Epithelial cell of proximal tubule (primary cell): ENCODE results near the gene USP7. TPM values are rescaled to one million over a fixed set of nuclear protein-coding genes. Genes with fewer than 3 reads are reported as not detected.
"Not testable (repeated sequence)": the region's sequence is repeated elsewhere in the genome, so short reads cannot be mapped to it uniquely, and the experiment has no call there.

Experiments
- DNase-seq: peaks from one replicate; pipeline ENCODE4 v3.0.0-alpha.2; 2011; ENCODE audit warnings: low read depth
- H3K4me3 ChIP-seq: 2 replicates; pipeline ENCODE4 v1.5.1; 2011; ENCODE audit warnings: low read depth, mild to moderate bottlenecking, low read length
- CTCF ChIP-seq: conservative IDR thresholded peaks from 2 replicates; pipeline ENCODE4 v1.5.1; 2012; ENCODE audit warnings: low read depth, mild to moderate bottlenecking, low read length
- total RNA-seq: library from RNA; depleted of rRNA; stranded (reverse); fragments of >200 nt; gene quantifications from 2 replicates; pipeline ENCODE4 v1.2.3, GENCODE V29; 2015

The USP7 gene
- total RNA-seq, 1 donor from 2014 or later = 91.4 TPM

GRCh38 chr16:8878523-8878911 is 85.2 kb downstream of the USP7 start:
- peak; percentile 64 for DNase-seq
- TF ChIP-seq CTCF = no peak
- H3K4me3 ChIP-seq = no peak overlapping the region

- H3K4me3 ChIP-seq = no peak overlapping the region
- no peak for TF ChIP-seq CTCF
- no peak for DNase-seq
Measured at GRCh38 chr16:8877894-8878522, 85.7 kb downstream of the USP7 start.

- not testable (repeated sequence) for H3K4me3 ChIP-seq, DNase-seq
Measured at GRCh38 chr16:8875317-8875716, 88.4 kb downstream of the USP7 start.

- no peak overlapping the region for H3K4me3 ChIP-seq
- DNase-seq = no peak
- no peak for TF ChIP-seq CTCF
Measured at GRCh38 chr16:8874388-8874787, 89.3 kb downstream of the USP7 start.

- DNase-seq = not testable (repeated sequence)
Measured at GRCh38 chr16:8873866-8874195, 89.9 kb downstream of the USP7 start.

GRCh38 chr16:8872967-8873865 is 90.5 kb downstream of the USP7 start:
- no peak for TF ChIP-seq CTCF
- DNase-seq = no peak
- H3K4me3 ChIP-seq = no peak overlapping the region

More at GRCh38 chr16:8873866-8874195, 89.9 kb downstream of the USP7 start:
- H3K4me3 ChIP-seq = not testable (repeated sequence)

GRCh38 chr16:8872071-8872470 is 91.6 kb downstream of the USP7 start:
- DNase-seq = no peak
- no peak overlapping the region for H3K4me3 ChIP-seq
- TF ChIP-seq CTCF = no peak

GRCh38 chr16:8869988-8870241 is 93.8 kb downstream of the USP7 start:
- not testable (repeated sequence) for DNase-seq, H3K4me3 ChIP-seq
